H1 (cell line): Measurements from ENCODE around the gene SPSB1. TPM values are rescaled to one million over a fixed set of nuclear protein-coding genes. Genes with fewer than 3 reads are reported as not detected.
A peak's percentile ranks its signal among the peaks of the same experiment; 100 is the strongest.

ENCODE experiments used
- CTCF ChIA-PET: fragments of 300-600 bp; sonication (Branson Sonifier 250); formaldehyde crosslinking; loops from one replicate; lab custom pipeline; 2021; ENCODE audit not compliant: partially characterized antibody; lab: Charles Lee
- POLR2A ChIA-PET: fragments of 300-600 bp; sonication (Branson Sonifier 250); formaldehyde crosslinking; loops from one replicate; lab custom pipeline; 2021; ENCODE audit warnings: inconsistent platforms; ENCODE audit not compliant: partially characterized antibody; lab: Charles Lee
- DNase-seq, 2 experiments: peaks; one replicate each; pipeline versions ENCODE4 v3.0.0 to v3.0.0-alpha.2; 2010 to 2022; ENCODE audit warnings: low spot score in 2 of 2, low read depth in 1 of 2, mixed read lengths in 1 of 2
- FAIRE-seq: peaks from 2 replicates; lab custom pipeline; 2011; peaks lifted over from hg19 to GRCh38; lab: Jason Lieb, UNC
- H2AFZ ChIP-seq: 2 replicates; pipeline ENCODE4 v1.8.1; 2012; ENCODE audit warnings: low read length, inconsistent platforms
- H2AK5ac ChIP-seq: 2 replicates; pipeline ENCODE4 v1.6.1; 2013; ENCODE audit warnings: low read depth, low read length
- H2BK120ac ChIP-seq: replicated peaks from 2 replicates; pipeline ENCODE3; 2013; ENCODE audit warnings: low read depth, low read length, inconsistent platforms
- H2BK12ac ChIP-seq: 2 replicates; pipeline ENCODE4 v1.6.1; 2013; ENCODE audit warnings: low read depth, low read length
- H2BK15ac ChIP-seq: 2 replicates; pipeline ENCODE4 v1.6.1; 2013; ENCODE audit warnings: low read length
- H2BK20ac ChIP-seq: 2 replicates; pipeline ENCODE4 v1.6.1; 2013; ENCODE audit warnings: low read length
- H2BK5ac ChIP-seq: 2 replicates; pipeline ENCODE4 v1.6.1; 2013; ENCODE audit warnings: low read depth, low read length
- H3K14ac ChIP-seq: 2 replicates; pipeline ENCODE4 v1.6.1; 2013; ENCODE audit warnings: inconsistent platforms; ENCODE audit not compliant: insufficient read length
- H3K18ac ChIP-seq: 2 replicates; pipeline ENCODE4 v1.6.1; 2013; ENCODE audit warnings: low read length; ENCODE audit errors: extremely low read depth
- H3K23ac ChIP-seq: 2 replicates; pipeline ENCODE4 v1.6.1; 2013; ENCODE audit warnings: inconsistent platforms; ENCODE audit not compliant: insufficient read length
- H3K23me2 ChIP-seq: 2 replicates; pipeline ENCODE4 v1.6.1; 2013; ENCODE audit warnings: low read depth, low read length
- H3K27ac ChIP-seq: 2 replicates; pipeline ENCODE4 v1.6.1; 2011; ENCODE audit warnings: low read depth, low read length, inconsistent platforms
- H3K27me3 ChIP-seq, 4 experiments: replicated peaks in 1 of 4; 1 replicate in 1 of 4; 2 replicates in 3 of 4; pipeline versions ENCODE4 v1.6.1 to v1.8.1; 2011 to 2013; ENCODE audit warnings: low read length in 3 of 4, mild to moderate bottlenecking in 3 of 4, inconsistent platforms in 2 of 4, mixed read lengths in 2 of 4, moderate library complexity in 1 of 4; ENCODE audit not compliant: control insufficient read depth in 3 of 4, insufficient read depth in 3 of 4; ENCODE audit errors: extremely low read depth in 1 of 4
- H3K36me3 ChIP-seq, 4 experiments: 2 replicates each; pipeline versions ENCODE4 v1.6.1 to v1.8.1; 2011 to 2013; ENCODE audit warnings: mild to moderate bottlenecking in 4 of 4, low read length in 3 of 4, moderate library complexity in 2 of 4, control low read depth in 1 of 4, inconsistent platforms in 1 of 4; ENCODE audit not compliant: insufficient read depth in 4 of 4, control insufficient read depth in 2 of 4
- H3K4ac ChIP-seq: replicated peaks from 2 replicates; pipeline ENCODE3; 2013; ENCODE audit warnings: low read length, low read depth, mixed read lengths, inconsistent platforms; ENCODE audit not compliant: insufficient read length
- H3K4me1 ChIP-seq, 4 experiments: replicated peaks in 1 of 4; 1 replicate in 1 of 4; 2 replicates in 3 of 4; pipeline versions ENCODE4 v1.6.1 to v1.8.1; 2011 to 2013; ENCODE audit warnings: low read length in 3 of 4, inconsistent platforms in 2 of 4, mixed read lengths in 1 of 4; ENCODE audit not compliant: insufficient read depth in 4 of 4, control insufficient read depth in 3 of 4
- H3K4me2 ChIP-seq, 2 experiments: 2 replicates each; pipeline versions ENCODE4 v1.6.1 to v1.8.1; 2011 to 2013; ENCODE audit warnings: low read depth in 2 of 2, low read length in 2 of 2, control low read depth in 1 of 2, inconsistent platforms in 1 of 2, mild to moderate bottlenecking in 1 of 2; ENCODE audit not compliant: insufficient read depth in 1 of 2
- H3K4me3 ChIP-seq, 4 experiments: fragments of 200-600, 300-600 bp in 1 of 4; sonication (generic), shearing (Covaris generic), sonication (Bioruptor Twin) in 1 of 4; 2 replicates each; pipeline versions ENCODE4 v1.5.1 to v1.8.1; 2011 to 2016; ENCODE audit warnings: low read length in 4 of 4, low read depth in 3 of 4, control low read depth in 2 of 4, inconsistent platforms in 2 of 4, mild to moderate bottlenecking in 2 of 4, mixed read lengths in 1 of 4, moderate library complexity in 1 of 4; ENCODE audit not compliant: insufficient read depth in 2 of 4; ENCODE audit errors: extremely low read depth in 1 of 4
- H3K56ac ChIP-seq: replicated peaks from 2 replicates; pipeline ENCODE3; 2013; ENCODE audit warnings: low read depth, mild to moderate bottlenecking, mixed read lengths, low read length, inconsistent platforms; ENCODE audit not compliant: insufficient read length
- H3K79me1 ChIP-seq: 2 replicates; pipeline ENCODE4 v1.6.1; 2013; ENCODE audit warnings: low read depth, low read length, control low read depth
- H3K79me2 ChIP-seq, 2 experiments: 2 replicates each; pipeline versions ENCODE4 v1.6.1 to v1.8.1; 2012 to 2013; ENCODE audit warnings: low read length in 2 of 2, mild to moderate bottlenecking in 2 of 2, inconsistent platforms in 1 of 2; ENCODE audit not compliant: insufficient read depth in 2 of 2, control insufficient read depth in 1 of 2
- H3K9ac ChIP-seq, 4 experiments: replicated peaks in 1 of 4; 1 replicate in 1 of 4; 2 replicates in 3 of 4; pipeline versions ENCODE4 v1.6.1 to v1.8.1; 2011 to 2013; ENCODE audit warnings: low read depth in 3 of 4, low read length in 3 of 4, control low read depth in 2 of 4, mild to moderate bottlenecking in 2 of 4, moderate library complexity in 2 of 4, inconsistent platforms in 1 of 4; ENCODE audit errors: extremely low read depth in 1 of 4
- H3K9me3 ChIP-seq, 2 experiments: 2 replicates each; pipeline versions ENCODE4 v1.6.1 to v1.8.1; 2012 to 2013; ENCODE audit warnings: mild to moderate bottlenecking in 2 of 2, moderate library complexity in 2 of 2, control low read depth in 1 of 2, inconsistent platforms in 1 of 2, low read depth in 1 of 2, low read length in 1 of 2, mixed read lengths in 1 of 2; ENCODE audit not compliant: insufficient read depth in 2 of 2
- H4K20me1 ChIP-seq, 2 experiments: replicated peaks in 1 of 2; 2 replicates each; pipeline versions ENCODE3 to v1.8.1; 2011 to 2013; ENCODE audit warnings: inconsistent platforms in 2 of 2, low read length in 2 of 2, mild to moderate bottlenecking in 1 of 2; ENCODE audit not compliant: insufficient read depth in 2 of 2, control insufficient read depth in 1 of 2
- H4K5ac ChIP-seq: 2 replicates; pipeline ENCODE4 v1.6.1; 2013; ENCODE audit warnings: low read length, low read depth, mixed read lengths, inconsistent platforms; ENCODE audit not compliant: insufficient read length
- H4K8ac ChIP-seq: 2 replicates; pipeline ENCODE4 v1.8.0; 2013; ENCODE audit warnings: mild to moderate bottlenecking, moderate library complexity, low read length, inconsistent platforms; ENCODE audit not compliant: insufficient read depth; ENCODE audit errors: extremely low read depth
- H4K91ac ChIP-seq: replicated peaks from 2 replicates; pipeline ENCODE3; 2013; ENCODE audit warnings: low read length, mixed read lengths, inconsistent platforms; ENCODE audit not compliant: insufficient read length
- CEBPB ChIP-seq: IDR thresholded peaks from 2 replicates; pipeline ENCODE4 v1.6.1; 2012; ENCODE audit warnings: low read depth, low read length
- EP300 ChIP-seq, 2 experiments: IDR thresholded peaks; 1 replicate in 1 of 2; 2 replicates in 1 of 2; pipeline ENCODE4 v1.6.1; 2011 to 2012; ENCODE audit warnings: low read depth in 2 of 2, low read length in 2 of 2, mild to moderate bottlenecking in 2 of 2, borderline replicate concordance in 1 of 2, inconsistent platforms in 1 of 2, moderate library complexity in 1 of 2
- FOSL1 ChIP-seq: IDR thresholded peaks from 2 replicates; pipeline ENCODE4 v1.6.1; 2011; ENCODE audit warnings: mild to moderate bottlenecking, low read depth, low read length, moderate library complexity; ENCODE audit not compliant: insufficient read depth
- RXRA ChIP-seq: IDR thresholded peaks from 2 replicates; pipeline ENCODE4 v1.6.1; 2011; ENCODE audit warnings: low read depth, mild to moderate bottlenecking, low read length, moderate library complexity; ENCODE audit not compliant: insufficient read depth
- USF2 ChIP-seq: IDR thresholded peaks from 2 replicates; pipeline ENCODE4 v1.6.1; 2011; ENCODE audit warnings: low read length, improper control_type of control experiment
- WGBS, 2 experiments: shearing (Covaris generic) in 1 of 2; methylation state at CpG; one replicate each; pipeline versions ENCODE4 v1.1.6 to v1.1.7; 2013 to 2015; ENCODE audit warnings: low lambda C conversion rate in 2 of 2, mixed read lengths in 2 of 2, inconsistent platforms in 1 of 2, low coverage in 1 of 2, missing lambda C conversion rate in 1 of 2; ENCODE audit not compliant: insufficient replicate concordance in 2 of 2, insufficient coverage in 1 of 2, insufficient read length in 1 of 2; ENCODE audit errors: extremely low coverage in 1 of 2, missing lambda C conversion rate in 1 of 2; 5-methylcytosine and 5-hydroxymethylcytosine counted together
- polyA plus RNA-seq, 7 experiments: library from polyadenylated mRNA; depleted of rRNA in 3 of 7; stranded (reverse) in 5 of 7; unstranded in 2 of 7; fragments of >200 nt in 5 of 7; fragments of 200-250 nt in 2 of 7; gene quantifications; 1 replicate in 5 of 7; 2 replicates in 1 of 7; 4 replicates in 1 of 7; pipeline versions ENCODE4 v1.2.1 to v1.2.3, GENCODE V29; 2011 to 2013; ENCODE audit warnings: missing spikeins in 2 of 7, mixed read lengths in 2 of 7
- total RNA-seq: library from RNA; stranded (reverse); fragmentation: NEBNext Ultra II Directional; extraction: Animal tissue kit (Norgen Biotek cat#: 25700); gene quantifications from 2 replicates; pipeline ENCODE4 v1.2.1, GENCODE V29; 2021
- TF ChIP-seq, protein P1 (sequence below), 3 experiments: IDR thresholded peaks; 1 replicate in 2 of 3; 2 replicates in 1 of 3; pipeline versions ENCODE4 v1.5.1 to v1.6.1; 2011; ENCODE audit warnings: low read length in 3 of 3, mild to moderate bottlenecking in 3 of 3, inconsistent platforms in 2 of 3, low read depth in 1 of 3, moderate library complexity in 1 of 3; ENCODE audit not compliant: insufficient read depth in 1 of 3; ENCODE audit errors: control extremely low read depth in 1 of 3

SPSB1 gene
- total and polyA plus RNA-seq, 2 of the 8 experiments (the other 6 are each of a cell fraction or from before 2014, with no cell fraction given), result 5.3 to 6.4 TPM

DNA sequence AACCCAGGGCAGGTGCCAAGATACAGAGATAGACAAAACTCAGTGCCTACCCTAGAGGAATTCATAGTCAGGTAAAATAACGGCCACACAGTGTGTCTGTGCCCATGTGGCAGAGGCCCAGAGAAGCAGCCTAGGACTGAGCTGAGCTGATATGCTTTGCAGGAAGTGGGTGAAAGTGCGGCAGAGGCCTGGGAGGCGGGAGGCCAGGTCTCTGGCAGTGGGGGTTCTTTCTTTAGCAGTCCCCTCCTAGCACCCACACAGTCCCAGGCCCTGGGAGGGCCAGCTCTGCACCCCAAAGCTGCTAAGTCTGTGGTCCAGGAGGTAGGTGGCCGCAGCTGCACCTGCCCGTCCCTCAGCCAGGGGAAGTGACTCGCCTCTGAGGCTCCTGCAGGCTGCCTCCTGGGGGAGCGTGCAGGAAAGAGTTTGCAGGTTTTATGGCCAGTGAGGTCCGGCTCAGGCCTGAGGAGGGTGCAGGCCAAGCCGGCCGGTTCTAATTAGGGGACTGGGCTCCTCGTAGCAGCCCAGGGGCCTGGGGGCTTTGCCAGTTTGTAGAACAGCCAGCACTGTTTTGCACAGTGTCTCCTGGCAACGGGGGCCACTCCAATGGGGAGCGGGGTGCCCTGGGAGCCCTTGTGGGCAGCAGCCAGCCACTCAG, 107.9 kb downstream of the SPSB1 start:
- no peaks in the 10 kb centered on the region for H3K79me2 ChIP-seq
- no peak overlapping the region for H4K5ac ChIP-seq
- H2BK120ac ChIP-seq, result no peak overlapping the region
- H3K4ac ChIP-seq, result no peak overlapping the region
- H4K20me1 ChIP-seq, result no peaks in the 10 kb centered on the region
- 0 out of 2 replicates have a peak overlapping the region, but pooled peaks have one; percentile 46 for H4K8ac ChIP-seq
- no peak overlapping the region for H3K14ac ChIP-seq
- no peak overlapping the region for H2BK20ac ChIP-seq
- no peak overlapping the region for H3K23ac ChIP-seq
- no peak overlapping the region for H3K18ac ChIP-seq
- ChIA-PET POLR2A (interaction anchor here (1.7 to 1.9 kb wide), 2 partner anchors 10 to 12 kb away, joined by 4 to 5 read pairs; no protein-coding TSS in a partner anchor), CTCF (interaction anchor here (0.6 to 4.7 kb wide), 13 partner anchors 9 to 259 kb away, joined by 3 to 17 read pairs (median 4); no protein-coding TSS in a partner anchor)
- DNase-seq, result no peak
- H3K36me3 ChIP-seq, result no peaks in the 10 kb centered on the region
- H3K4me1 ChIP-seq, result peaks cover 0 to 7% (median 2%) of the 10 kb centered on the region in 4 experiments; a peak in 5 of 7 replicates
- no peak for TF ChIP-seq EP300 (IDR thresholded peaks at IDR 0.05; ENCODE audit: borderline replicate concordance in 1 of 2, low read depth in 2 of 2, low read length in 2 of 2)
- TF ChIP-seq CEBPB, result no peak
- TF ChIP-seq, protein P1, sequence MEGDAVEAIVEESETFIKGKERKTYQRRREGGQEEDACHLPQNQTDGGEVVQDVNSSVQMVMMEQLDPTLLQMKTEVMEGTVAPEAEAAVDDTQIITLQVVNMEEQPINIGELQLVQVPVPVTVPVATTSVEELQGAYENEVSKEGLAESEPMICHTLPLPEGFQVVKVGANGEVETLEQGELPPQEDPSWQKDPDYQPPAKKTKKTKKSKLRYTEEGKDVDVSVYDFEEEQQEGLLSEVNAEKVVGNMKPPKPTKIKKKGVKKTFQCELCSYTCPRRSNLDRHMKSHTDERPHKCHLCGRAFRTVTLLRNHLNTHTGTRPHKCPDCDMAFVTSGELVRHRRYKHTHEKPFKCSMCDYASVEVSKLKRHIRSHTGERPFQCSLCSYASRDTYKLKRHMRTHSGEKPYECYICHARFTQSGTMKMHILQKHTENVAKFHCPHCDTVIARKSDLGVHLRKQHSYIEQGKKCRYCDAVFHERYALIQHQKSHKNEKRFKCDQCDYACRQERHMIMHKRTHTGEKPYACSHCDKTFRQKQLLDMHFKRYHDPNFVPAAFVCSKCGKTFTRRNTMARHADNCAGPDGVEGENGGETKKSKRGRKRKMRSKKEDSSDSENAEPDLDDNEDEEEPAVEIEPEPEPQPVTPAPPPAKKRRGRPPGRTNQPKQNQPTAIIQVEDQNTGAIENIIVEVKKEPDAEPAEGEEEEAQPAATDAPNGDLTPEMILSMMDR (IDR thresholded peaks at IDR 0.05; ENCODE audit: control extremely low read depth in 1 of 3, insufficient read depth in 1 of 3, low read depth in 1 of 3, low read length in 3 of 3), result peak in 1 of 3 experiments; percentile 21; a peak in 1 of 4 replicates
- TF ChIP-seq USF2, result no peak
- TF ChIP-seq FOSL1, result no peak
- TF ChIP-seq RXRA, result no peak
- H3K4me2 ChIP-seq, result no peak overlapping the region
- no peaks in the 10 kb centered on the region; a peak in 1 of 4 replicates for H3K9me3 ChIP-seq
- no peak for FAIRE-seq
- no peak overlapping the region for H2BK12ac ChIP-seq
- H3K27ac ChIP-seq, result no peak overlapping the region
- no peak overlapping the region for H2BK15ac ChIP-seq
- H3K4me3 ChIP-seq, result no peak overlapping the region
- WGBS, 2 experiments, result 89% methylated on average over 13 of the region's 13 CpGs; no CpG with 5 or more reads in 1 of the 2 experiments
- peak overlapping the region; percentile 55 for H4K91ac ChIP-seq
- no peak overlapping the region for H2BK5ac ChIP-seq
- no peak overlapping the region for H2AFZ ChIP-seq
- H2AK5ac ChIP-seq, result no peak overlapping the region
- no peak overlapping the region for H3K56ac ChIP-seq
- no peak overlapping the region for H3K9ac ChIP-seq
- no peaks in the 10 kb centered on the region for H3K27me3 ChIP-seq
- no peaks in the 10 kb centered on the region for H3K79me1 ChIP-seq
- no peaks in the 10 kb centered on the region for H3K23me2 ChIP-seq
